SW480 (cell line): ENCODE data around the gene HAND1.
"Not testable (repeated sequence)": the region's sequence is repeated elsewhere in the genome, so short reads cannot be mapped to it uniquely, and the experiment has no call there.

Experiments
- DNase-seq: peaks from one replicate; pipeline ENCODE4 v3.0.0-alpha.2; 2016; ENCODE audit warnings: low spot score

Gene HAND1

GRCh38 chr5:154478224-154478565 lies at the start of gene HAND1:
Gene HAND1, minus strand, starts transcription at chr5:154478227. Its CDS starts 219 bp downstream, at chr5:154478008.
- DNase-seq, result peak; percentile 79

GRCh38 chr5:154526231-154527226 lies 48.5 kb upstream of the HAND1 start:
- no peak for DNase-seq

- no peak for DNase-seq
Observed at GRCh38 chr5:154524859-154525258, 46.8 kb upstream of the HAND1 start.

- no peak for DNase-seq
Observed at GRCh38 chr5:154524181-154524580, 46.2 kb upstream of the HAND1 start.

GRCh38 chr5:154523709-154524108 lies 45.7 kb upstream of the HAND1 start:
- DNase-seq, result no peak

- no peak for DNase-seq
Observed at GRCh38 chr5:154523104-154523503, 45.1 kb upstream of the HAND1 start.

GRCh38 chr5:154522284-154522683 lies 44.3 kb upstream of the HAND1 start:
- no peak for DNase-seq

GRCh38 chr5:154521756-154522155 lies 43.7 kb upstream of the HAND1 start:
- no peak for DNase-seq

GRCh38 chr5:154520861-154521453 lies 42.9 kb upstream of the HAND1 start:
- DNase-seq, result peak; percentile 69

- no peak for DNase-seq
Observed at GRCh38 chr5:154519359-154519758, 41.3 kb upstream of the HAND1 start.

GRCh38 chr5:154518438-154518867 lies 40.4 kb upstream of the HAND1 start:
- no peak for DNase-seq

- no peak for DNase-seq
Observed at GRCh38 chr5:154517810-154518437, 39.9 kb upstream of the HAND1 start.

- DNase-seq, result no peak
Observed at GRCh38 chr5:154517181-154517580, 39.2 kb upstream of the HAND1 start.

GRCh38 chr5:154516475-154516874 lies 38.4 kb upstream of the HAND1 start:
- DNase-seq, result no peak

GRCh38 chr5:154515488-154515887 lies 37.5 kb upstream of the HAND1 start:
- not testable (repeated sequence) for DNase-seq

GRCh38 chr5:154514331-154514730 lies 36.3 kb upstream of the HAND1 start:
- DNase-seq, result no peak

- DNase-seq, result no peak
Observed at GRCh38 chr5:154513669-154514084, 35.6 kb upstream of the HAND1 start.

GRCh38 chr5:154511984-154512383 lies 34.0 kb upstream of the HAND1 start:
- no peak for DNase-seq

- no peak for DNase-seq
Observed at GRCh38 chr5:154509784-154510555, 31.9 kb upstream of the HAND1 start.

GRCh38 chr5:154508114-154508513 lies 30.1 kb upstream of the HAND1 start:
- no peak for DNase-seq

GRCh38 chr5:154506716-154507080 lies 28.7 kb upstream of the HAND1 start:
- no peak for DNase-seq

- no peak for DNase-seq
Observed at GRCh38 chr5:154506049-154506715, 28.2 kb upstream of the HAND1 start.
